CD4-positive, alpha-beta T cell treated with Interleukin-4 for 1 hour (primary cell): ENCODE results near the gene EPHA5.

Experiments
- DNase-seq, 2 donors: peaks; one replicate each; pipeline ENCODE4 v3.0.0-alpha.2; 2020 to 2022

EPHA5 gene

GRCh38 chr4:65670331-65671031, at the start of gene EPHA5:
Gene EPHA5, minus strand, starts transcription at chr4:65670489. Its CDS starts 747 bp downstream, at chr4:65669742.
- no peak for DNase-seq

GRCh38 chr4:65719635-65720034, 49.3 kb upstream of the EPHA5 start:
- no peak for DNase-seq

- no peak for DNase-seq
Measured at GRCh38 chr4:65698631-65699030, 28.3 kb upstream of the EPHA5 start.

GRCh38 chr4:65696436-65696835, 26.1 kb upstream of the EPHA5 start:
- DNase-seq: no peak

- DNase-seq: no peak
Measured at GRCh38 chr4:65671372-65671771, 1.1 kb upstream of the EPHA5 start.

- DNase-seq: no peak
Measured at GRCh38 chr4:65670020-65670330, 314 bp downstream of the EPHA5 start.

GRCh38 chr4:65669111-65670019, 924 bp downstream of the EPHA5 start:
- no peak for DNase-seq

- DNase-seq: no peak
Measured at GRCh38 chr4:65668201-65669089, 1.8 kb downstream of the EPHA5 start.

- no peak for DNase-seq
Measured at GRCh38 chr4:65667506-65668041, 2.7 kb downstream of the EPHA5 start.

GRCh38 chr4:65665771-65666523, 4.3 kb downstream of the EPHA5 start:
- DNase-seq: no peak

GRCh38 chr4:65661471-65661870, 8.8 kb downstream of the EPHA5 start:
- DNase-seq: no peak

- DNase-seq: no peak
Measured at GRCh38 chr4:65658117-65658516, 12.2 kb downstream of the EPHA5 start.

- no peak for DNase-seq
Measured at GRCh38 chr4:65656008-65656407, 14.3 kb downstream of the EPHA5 start.

- no peak for DNase-seq
Measured at GRCh38 chr4:65654976-65655375, 15.3 kb downstream of the EPHA5 start.

- no peak for DNase-seq
Measured at GRCh38 chr4:65653740-65654361, 16.4 kb downstream of the EPHA5 start.

GRCh38 chr4:65651751-65652150, 18.5 kb downstream of the EPHA5 start:
- DNase-seq: no peak

GRCh38 chr4:65651031-65651430, 19.3 kb downstream of the EPHA5 start:
- DNase-seq: no peak

- DNase-seq: no peak
Measured at GRCh38 chr4:65646136-65646535, 24.2 kb downstream of the EPHA5 start.

GRCh38 chr4:65645185-65645584, 25.1 kb downstream of the EPHA5 start:
- no peak for DNase-seq

- DNase-seq: no peak
Measured at GRCh38 chr4:65635051-65635821, 35.1 kb downstream of the EPHA5 start.

GRCh38 chr4:65624651-65625050, 45.6 kb downstream of the EPHA5 start:
- no peak for DNase-seq
